GM19238 (cell line): ENCODE results near the gene GIGYF1.
A peak's percentile ranks its signal among the peaks of the same experiment; 100 is the strongest.
"Not testable (repeated sequence)": the region's sequence is repeated elsewhere in the genome, so short reads cannot be mapped to it uniquely, and the experiment has no call there.

ENCODE experiments used
- DNase-seq: peaks from one replicate; pipeline ENCODE4 v3.0.0; 2011; ENCODE audit warnings: low spot score; ENCODE audit not compliant: insufficient read length

GIGYF1 gene

GRCh38 chr7:100674411-100675104 is 19.5 kb downstream of the GIGYF1 start:
- no peak for DNase-seq

DNA sequence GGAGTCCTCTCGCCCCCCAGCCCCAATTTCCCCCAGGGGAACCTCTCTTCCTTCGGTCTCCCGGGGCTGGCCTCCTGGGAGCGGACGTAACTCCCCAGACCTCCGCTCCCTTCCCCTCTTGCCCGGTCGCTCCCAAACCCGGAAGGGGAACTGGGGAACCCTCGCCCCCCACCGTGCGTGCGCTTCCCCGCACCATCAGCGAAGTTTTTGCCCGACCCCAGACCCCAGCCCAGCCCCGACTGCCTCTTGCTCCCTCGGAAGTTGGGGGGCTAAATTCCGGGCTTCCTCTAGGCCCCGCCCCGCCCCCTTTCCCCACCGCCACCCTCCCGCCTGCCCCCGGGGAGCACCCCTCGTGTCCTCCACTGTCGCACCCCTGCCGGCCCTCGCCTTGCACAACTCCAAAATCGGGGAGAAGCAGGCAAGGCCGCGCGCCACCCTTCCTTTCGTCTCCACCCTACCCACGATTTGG is 20.1 kb downstream of the GIGYF1 start:
- DNase-seq, result no peak

GRCh38 chr7:100673302-100673941 is 20.6 kb downstream of the GIGYF1 start, which contains the start of gene GNB2:
GNB2 (plus strand) TSS chr7:100673740; CDS start chr7:100676266, 2,526 bp downstream.
- DNase-seq, result peak; percentile 95

- DNase-seq, result no peak
Measured at GRCh38 chr7:100671353-100672327, 22.4 kb downstream of the GIGYF1 start.

DNA sequence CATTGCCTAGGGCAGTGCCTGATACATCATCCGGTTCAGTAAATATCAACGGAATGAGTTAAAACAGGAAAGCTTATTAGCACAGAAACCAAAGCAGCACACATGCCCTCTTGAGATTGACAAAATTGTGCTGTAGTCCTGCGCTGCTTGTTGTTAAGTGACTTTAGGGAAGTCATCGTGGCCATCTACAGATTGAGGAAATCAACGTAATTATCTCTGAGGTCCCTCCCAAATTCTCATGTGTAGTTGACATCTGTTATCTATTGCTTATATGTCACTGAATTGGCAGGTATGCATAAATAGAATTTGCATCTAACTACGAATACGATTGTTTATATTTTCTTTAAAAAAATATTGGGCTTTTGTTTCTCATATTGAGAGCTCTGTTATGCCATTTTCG is 24.0 kb downstream of the GIGYF1 start:
- no peak for DNase-seq

GRCh38 chr7:100669106-100669505 is 24.9 kb downstream of the GIGYF1 start:
- not testable (repeated sequence) for DNase-seq

DNA sequence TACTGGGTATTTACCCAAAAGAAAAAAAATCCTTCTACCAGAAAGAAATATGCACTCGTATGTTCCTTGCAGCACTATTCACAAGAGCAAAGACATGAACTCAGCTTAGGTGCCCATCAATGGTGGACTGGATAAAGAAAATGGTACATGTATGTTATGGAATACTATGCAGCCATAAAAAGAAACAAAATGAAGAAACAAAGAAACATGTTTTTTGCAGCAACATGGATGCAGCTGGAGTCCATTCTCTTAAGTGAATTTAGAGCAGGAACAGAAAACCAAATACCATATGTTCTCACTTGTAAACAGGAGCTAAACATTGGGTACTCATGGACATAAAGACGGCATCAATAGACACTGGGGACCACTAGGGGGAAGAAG is 26.0 kb downstream of the GIGYF1 start:
- no peak for DNase-seq

DNA sequence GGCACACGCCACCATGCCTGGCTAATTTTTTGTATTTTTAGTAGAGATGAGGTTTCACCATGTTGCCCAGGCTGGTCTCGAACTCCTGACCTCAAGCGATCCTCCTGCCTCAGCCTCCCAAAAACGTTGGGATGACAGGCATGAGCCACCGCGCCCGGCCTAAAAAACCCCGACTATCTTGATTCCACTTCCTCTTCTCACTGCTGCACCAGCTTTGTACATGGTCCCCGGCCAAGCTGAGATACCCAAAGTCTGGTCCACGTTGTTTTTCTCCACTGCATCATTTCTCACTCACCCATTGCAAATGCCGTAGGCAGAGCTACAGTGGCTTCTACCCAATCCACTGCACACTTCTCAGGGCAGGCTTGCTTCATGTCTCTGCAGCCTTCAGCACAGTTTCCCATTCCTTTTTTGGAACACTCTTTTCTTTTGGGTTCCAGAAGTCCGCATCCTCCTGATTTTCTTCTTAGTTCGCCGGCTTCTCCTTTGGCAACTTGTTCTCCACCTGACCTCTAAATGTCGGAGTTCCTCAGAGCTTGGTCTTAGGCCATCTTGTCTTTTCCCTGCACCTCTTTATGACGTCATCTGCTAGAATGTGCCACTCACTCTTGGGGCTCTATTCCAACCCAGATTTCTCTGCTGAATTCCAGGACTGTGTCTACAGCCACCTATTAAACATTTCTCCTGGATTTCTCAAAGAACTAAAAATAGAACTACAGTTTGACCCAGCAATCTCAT is 26.6 kb downstream of the GIGYF1 start:
- DNase-seq, result no peak

DNA sequence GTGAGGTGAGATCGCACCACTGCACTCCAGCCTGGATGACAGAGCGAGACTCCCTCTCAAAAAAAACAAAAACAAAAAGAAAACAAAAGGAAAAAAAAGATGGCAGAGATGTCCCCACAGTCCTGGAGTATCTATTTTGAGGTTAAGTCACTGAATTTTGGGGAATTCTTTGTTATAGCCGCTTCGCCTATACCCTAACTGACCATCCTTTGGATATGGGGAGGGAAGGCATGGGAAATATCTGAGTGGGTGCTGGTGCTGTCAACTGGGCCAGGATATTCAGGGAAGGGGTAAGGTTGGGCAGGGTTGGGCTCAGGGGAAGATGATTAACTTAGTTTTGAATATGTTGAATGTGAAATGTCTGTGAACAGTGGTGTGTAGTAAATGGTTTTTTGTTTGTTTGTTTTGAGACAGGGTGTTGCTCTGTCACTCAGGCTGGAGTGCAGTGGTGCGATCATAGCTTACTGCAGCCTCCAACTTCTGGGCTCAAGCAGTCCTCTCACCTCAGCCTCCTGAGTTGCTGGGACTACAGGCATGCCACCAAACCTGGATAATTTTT is 28.8 kb downstream of the GIGYF1 start:
- no peak for DNase-seq

DNA sequence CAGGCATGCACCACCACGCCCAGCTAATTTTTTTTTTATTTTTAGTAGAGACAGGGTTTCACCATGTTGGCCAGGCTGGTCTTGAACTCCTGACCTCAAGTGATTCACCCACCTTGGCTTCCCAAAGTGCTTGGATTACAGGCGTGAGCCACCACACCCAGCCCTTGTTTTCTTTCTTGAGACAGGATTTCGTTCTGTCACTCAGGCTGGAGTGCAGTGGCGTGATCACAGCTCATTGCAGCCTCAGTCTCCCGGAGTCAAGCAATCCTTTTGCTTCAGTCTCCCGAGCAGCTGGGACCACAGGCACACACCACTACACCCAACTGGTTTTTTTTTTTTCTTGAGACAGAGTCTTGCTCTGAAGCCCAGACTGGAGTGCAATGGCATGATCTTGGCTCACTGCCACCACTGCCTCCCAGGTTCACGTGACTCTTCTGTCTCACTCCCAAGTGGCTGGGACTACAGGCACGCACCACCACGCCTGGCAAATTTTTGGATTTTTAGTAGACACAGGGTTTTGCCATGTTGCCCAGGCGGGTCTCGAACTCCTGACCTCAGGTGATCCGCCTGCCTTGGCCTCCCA is 31.8 kb downstream of the GIGYF1 start:
- DNase-seq, result not testable (repeated sequence)

- DNase-seq, result no peak
Measured at GRCh38 chr7:100655908-100656674, 38.0 kb downstream of the GIGYF1 start, which contains the start of gene ACTL6B. ACTL6B (minus strand) TSS chr7:100656448; CDS start chr7:100656354, 94 bp downstream.

DNA sequence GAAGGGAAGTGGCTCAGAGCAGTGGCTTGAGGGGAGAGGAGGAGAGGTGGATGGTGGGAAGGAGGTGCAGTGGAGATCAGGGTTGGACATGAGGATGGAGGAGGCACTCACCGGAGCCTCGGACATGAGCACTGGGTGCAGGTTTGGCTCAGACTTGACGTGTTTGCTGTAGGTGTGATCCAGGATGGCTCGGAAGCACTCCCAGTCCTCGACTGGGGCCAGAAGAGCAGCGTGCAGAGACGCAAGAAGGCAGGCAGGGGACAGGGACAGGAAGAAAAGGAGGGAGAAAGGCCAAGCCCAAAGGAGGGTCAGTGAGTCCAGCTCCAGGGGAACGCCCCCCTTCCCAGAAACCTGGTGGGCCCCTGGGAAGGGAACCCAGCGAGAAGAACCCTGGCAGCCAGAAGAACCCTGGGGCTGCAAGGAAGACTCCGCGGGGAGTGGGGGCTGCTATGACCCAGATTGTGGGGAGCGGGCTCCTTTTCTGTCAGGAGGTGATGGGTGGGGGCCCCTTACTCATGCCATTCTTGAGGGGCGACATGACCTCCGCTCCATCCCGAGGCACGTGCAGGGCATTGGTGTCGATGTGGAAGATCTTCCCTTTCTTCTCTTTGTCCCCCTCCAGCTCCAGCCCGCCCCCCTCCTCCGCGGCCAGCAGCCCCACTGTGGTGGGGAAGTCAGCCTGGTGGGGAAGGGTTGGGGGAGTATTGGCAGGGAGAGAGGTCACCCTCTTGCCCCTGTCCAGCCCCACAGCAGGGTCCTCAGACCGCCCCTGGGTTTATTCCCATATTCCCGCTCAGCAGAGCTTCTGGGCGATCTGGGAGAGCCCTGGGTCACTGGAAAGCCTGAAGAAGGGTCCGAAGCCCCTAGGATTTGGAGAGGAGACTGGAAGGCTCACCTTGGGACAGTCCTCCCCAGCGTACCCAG is 38.9 kb downstream of the GIGYF1 start:
- DNase-seq, result no peak

DNA sequence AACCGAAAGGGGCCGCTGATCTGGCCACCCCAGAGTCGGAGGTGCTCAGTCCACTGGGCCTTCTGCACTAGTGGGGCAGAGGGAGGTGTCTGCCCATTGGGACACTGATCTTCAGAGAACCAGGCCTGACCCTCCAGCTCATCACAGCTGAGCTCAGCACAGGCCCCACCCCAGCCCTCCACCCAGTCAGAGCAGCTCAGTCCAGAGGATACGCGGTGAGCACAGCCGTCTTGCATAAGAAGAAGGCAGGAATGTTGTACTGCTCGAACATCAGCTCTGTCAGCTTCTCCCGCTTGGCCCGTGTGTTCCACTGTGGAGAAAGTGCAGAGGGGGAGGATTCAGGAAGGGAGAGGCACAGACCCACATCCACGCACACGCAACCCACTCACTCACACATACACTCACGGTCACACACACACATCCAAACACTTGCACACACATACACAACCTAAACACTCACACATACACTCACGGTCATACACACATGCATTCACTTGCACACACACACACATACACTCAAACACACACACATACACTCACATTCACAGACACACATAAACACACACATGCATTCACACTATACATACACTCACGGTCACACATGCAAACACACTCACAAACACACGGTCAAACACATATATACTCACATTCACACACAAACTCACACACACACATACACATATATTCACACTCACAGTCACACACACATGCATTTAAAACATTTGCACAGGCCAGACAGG is 44.1 kb downstream of the GIGYF1 start:
- DNase-seq, result no peak

DNA sequence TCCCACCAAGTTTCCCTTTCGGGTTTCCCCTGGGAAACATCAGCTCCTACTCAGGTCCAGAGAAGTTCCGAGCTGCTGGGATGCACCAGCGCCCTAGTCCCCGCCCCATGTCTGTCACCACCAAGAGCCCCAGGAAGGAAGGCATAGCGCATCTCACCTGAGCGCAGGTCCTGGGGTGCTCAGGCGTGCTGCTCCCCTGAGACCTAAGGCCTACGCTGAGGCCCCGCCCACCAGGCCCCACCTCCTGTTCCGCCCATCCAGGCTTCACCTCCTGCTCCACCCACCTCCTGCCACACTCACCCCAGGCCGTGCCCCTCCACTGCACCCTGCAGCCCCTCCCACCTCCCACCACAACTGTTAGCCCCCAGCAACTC is 51.5 kb downstream of the GIGYF1 start:
- peak; percentile 53 for DNase-seq

DNA sequence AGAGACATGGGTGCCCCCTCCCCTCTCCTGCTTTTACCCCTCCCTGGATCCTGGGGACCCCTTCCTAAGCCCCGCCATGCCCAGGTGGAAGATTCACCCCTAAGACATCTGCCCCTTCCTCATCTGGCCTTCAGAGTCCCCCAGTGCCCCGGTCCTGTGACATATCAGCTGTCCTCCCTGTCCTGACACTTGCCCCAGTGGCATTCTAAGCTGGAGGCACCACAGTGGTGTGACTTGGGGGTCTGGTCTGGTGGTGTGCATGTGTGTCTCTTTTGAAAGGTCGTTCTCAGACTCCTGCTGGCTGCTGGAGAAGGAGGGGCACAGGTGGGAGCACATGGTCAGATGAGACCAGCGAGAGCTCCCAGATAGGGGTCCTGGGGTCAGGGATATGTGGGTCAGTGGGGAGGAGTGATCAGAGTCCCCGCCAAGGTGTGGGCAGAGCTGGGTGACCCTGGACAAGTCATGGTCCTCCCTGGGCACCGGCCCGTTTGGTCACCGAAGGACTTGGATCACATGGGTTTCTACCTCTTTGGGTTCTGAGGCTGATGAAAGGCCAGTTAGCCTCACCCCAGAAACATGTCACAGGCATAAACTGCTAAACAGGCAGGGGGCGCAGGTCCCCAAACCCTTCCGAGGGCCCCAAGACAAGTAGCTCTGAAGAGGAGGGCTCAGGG is 52.1 kb downstream of the GIGYF1 start:
- no peak for DNase-seq

GRCh38 chr7:100641463-100641859 is 52.6 kb downstream of the GIGYF1 start, which contains the start of gene TFR2:
TFR2 (minus strand) TSS chr7:100641552; CDS start chr7:100641509, 43 bp downstream.
- no peak for DNase-seq
